ENCODE data around the gene MAP4K4.

The MAP4K4 gene

GRCh38 chr2:101833890-101834523 lies 136.5 kb downstream of the MAP4K4 start:
- DNase-seq, result no peak

GRCh38 chr2:101837354-101837753 lies 139.8 kb downstream of the MAP4K4 start:
- DNase-seq, result no peak

- DNase-seq, result no peak
Measured at GRCh38 chr2:101841679-101842327, 144.3 kb downstream of the MAP4K4 start.

- no peak for DNase-seq
Measured at GRCh38 chr2:101842471-101842870, 145.0 kb downstream of the MAP4K4 start.

- DNase-seq, result no peak
Measured at GRCh38 chr2:101843048-101843447, 145.5 kb downstream of the MAP4K4 start.

- no peak for DNase-seq
Measured at GRCh38 chr2:101843471-101843870, 146.0 kb downstream of the MAP4K4 start.

GRCh38 chr2:101844055-101844635 lies 146.6 kb downstream of the MAP4K4 start:
- no peak for DNase-seq

GRCh38 chr2:101846973-101847372 lies 149.5 kb downstream of the MAP4K4 start:
- no peak for DNase-seq

GRCh38 chr2:101847661-101848339 lies 150.3 kb downstream of the MAP4K4 start:
- DNase-seq, result no peak

GRCh38 chr2:101848769-101849410 lies 151.4 kb downstream of the MAP4K4 start:
- DNase-seq, result no peak

GRCh38 chr2:101850450-101850849 lies 152.9 kb downstream of the MAP4K4 start:
- no peak for DNase-seq

- no peak for DNase-seq
Measured at GRCh38 chr2:101850991-101851390, 153.5 kb downstream of the MAP4K4 start.

- DNase-seq, result no peak
Measured at GRCh38 chr2:101852824-101853223, 155.3 kb downstream of the MAP4K4 start.

- no peak for DNase-seq
Measured at GRCh38 chr2:101854877-101855276, 157.4 kb downstream of the MAP4K4 start.

- DNase-seq, result no peak
Measured at GRCh38 chr2:101855776-101856175, 158.3 kb downstream of the MAP4K4 start.

GRCh38 chr2:101858246-101858645 lies 160.7 kb downstream of the MAP4K4 start:
- DNase-seq, result no peak

GRCh38 chr2:101858910-101859309 lies 161.4 kb downstream of the MAP4K4 start:
- DNase-seq, result no peak

- DNase-seq, result no peak
Measured at GRCh38 chr2:101859604-101860003, 162.1 kb downstream of the MAP4K4 start.

- DNase-seq, result no peak
Measured at GRCh38 chr2:101860157-101860556, 162.7 kb downstream of the MAP4K4 start.

- no peak for DNase-seq
Measured at GRCh38 chr2:101860782-101861181, 163.3 kb downstream of the MAP4K4 start.

- no peak for DNase-seq
Measured at GRCh38 chr2:101861382-101861781, 163.9 kb downstream of the MAP4K4 start.

- DNase-seq, result no peak
Measured at GRCh38 chr2:101863534-101863933, 166.0 kb downstream of the MAP4K4 start.
